ENCODE results near the gene FAM240A. TPM values are rescaled to one million over a fixed set of nuclear protein-coding genes. Genes with fewer than 3 reads are reported as not detected.

FAM240A gene
- total RNA-seq, 1 donor from 2014 or later: not detected

DNA sequence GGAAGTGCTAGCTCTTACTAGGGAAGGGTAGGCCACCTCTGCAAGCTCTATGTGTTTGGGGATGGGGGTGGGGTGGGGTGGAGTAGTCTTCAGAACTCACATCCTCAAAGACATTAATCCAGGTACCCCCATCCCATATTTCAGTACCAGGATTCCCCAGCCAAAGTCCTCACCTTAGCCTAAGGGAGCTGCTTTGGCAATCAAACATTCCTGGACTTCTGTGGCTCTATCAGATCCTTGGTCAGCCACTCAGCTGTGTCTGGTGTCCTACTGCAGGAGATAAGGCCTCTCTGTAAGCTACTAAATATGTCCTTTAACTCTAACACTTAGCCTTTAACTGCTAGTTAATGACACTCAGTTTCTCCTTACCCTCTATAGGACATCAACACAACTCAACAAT lies 26.9 kb downstream of the FAM240A start:
- peaks cover 14% of the 10 kb centered on the region for H3K9me3 Mint-ChIP-seq (ENCODE audit: low read depth)
- H3K27me3 Mint-ChIP-seq: peaks cover 7% of the 10 kb centered on the region

DNA sequence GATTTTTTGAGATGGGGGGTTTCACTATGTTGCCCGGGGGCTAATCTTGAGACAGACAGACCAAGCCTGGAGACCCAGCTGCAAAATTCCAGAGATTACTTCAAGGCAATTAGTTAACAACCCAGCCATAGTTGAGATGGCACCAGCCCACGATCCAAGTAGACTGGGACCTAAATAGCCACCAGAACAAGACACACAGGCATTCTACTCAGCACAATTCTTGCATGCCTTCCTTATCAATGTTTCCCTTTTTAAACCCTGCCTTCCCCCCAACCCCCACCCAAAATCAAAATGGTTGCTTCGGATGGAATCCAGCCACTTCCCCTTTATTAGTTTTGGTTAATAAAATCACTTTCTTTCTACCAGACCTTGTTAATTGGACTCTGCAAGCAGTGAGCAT lies 28.6 kb downstream of the FAM240A start:
- H3K9me3 Mint-ChIP-seq (ENCODE audit: low read depth): peaks cover 14% of the 10 kb centered on the region
- TF ChIP-seq, protein P1, sequence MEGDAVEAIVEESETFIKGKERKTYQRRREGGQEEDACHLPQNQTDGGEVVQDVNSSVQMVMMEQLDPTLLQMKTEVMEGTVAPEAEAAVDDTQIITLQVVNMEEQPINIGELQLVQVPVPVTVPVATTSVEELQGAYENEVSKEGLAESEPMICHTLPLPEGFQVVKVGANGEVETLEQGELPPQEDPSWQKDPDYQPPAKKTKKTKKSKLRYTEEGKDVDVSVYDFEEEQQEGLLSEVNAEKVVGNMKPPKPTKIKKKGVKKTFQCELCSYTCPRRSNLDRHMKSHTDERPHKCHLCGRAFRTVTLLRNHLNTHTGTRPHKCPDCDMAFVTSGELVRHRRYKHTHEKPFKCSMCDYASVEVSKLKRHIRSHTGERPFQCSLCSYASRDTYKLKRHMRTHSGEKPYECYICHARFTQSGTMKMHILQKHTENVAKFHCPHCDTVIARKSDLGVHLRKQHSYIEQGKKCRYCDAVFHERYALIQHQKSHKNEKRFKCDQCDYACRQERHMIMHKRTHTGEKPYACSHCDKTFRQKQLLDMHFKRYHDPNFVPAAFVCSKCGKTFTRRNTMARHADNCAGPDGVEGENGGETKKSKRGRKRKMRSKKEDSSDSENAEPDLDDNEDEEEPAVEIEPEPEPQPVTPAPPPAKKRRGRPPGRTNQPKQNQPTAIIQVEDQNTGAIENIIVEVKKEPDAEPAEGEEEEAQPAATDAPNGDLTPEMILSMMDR (IDR thresholded peaks at IDR 0.05; ENCODE audit: unreplicated experiment): no peak
- H3K4me3 Mint-ChIP-seq (ENCODE audit: low read depth): no peak overlapping the region
- H3K36me3 Mint-ChIP-seq (ENCODE audit: insufficient read depth): no peaks in the 10 kb centered on the region
- H3K27ac Mint-ChIP-seq: no peak overlapping the region
- no peaks in the 10 kb centered on the region for H3K4me1 Mint-ChIP-seq (ENCODE audit: low read depth)
- H3K27me3 Mint-ChIP-seq: peaks cover 4% of the 10 kb centered on the region
- DNase-seq (ENCODE audit: low spot score, unreplicated experiment): no peak

More for the DNA sequence above, 26.9 kb downstream of the FAM240A start:
- Mint-ChIP-seq H3K4me3 (ENCODE audit: low read depth) (no peak overlapping the region), H3K4me1 (ENCODE audit: low read depth) (no peaks in the 10 kb centered on the region), H3K36me3 (ENCODE audit: insufficient read depth) (no peaks in the 10 kb centered on the region), H3K27ac (no peak overlapping the region)
- DNase-seq (ENCODE audit: low spot score, unreplicated experiment): no peak
- TF ChIP-seq, protein P1 (IDR thresholded peaks at IDR 0.05; ENCODE audit: unreplicated experiment): no peak

DNA sequence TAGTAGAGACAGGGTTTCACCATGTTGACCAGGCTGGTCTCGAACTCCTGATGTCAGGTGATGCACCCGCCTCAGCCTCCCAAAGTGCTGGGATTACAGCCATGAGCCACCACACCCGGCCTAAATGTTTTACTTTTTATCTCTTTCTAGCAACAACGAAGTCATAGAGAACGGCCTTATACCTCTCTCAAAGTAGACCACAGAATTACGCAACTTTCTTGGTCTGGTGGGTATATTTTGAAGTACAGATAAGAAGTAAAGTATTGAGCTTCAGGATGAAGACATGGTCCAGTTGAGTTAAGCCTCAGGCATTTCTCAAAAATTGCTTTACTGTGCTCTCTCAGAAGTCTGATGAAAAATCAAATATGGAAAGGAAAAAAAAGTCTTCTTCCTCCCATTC lies 30.6 kb downstream of the FAM240A start:
- DNase-seq (ENCODE audit: low spot score, unreplicated experiment): no peak
- Mint-ChIP-seq H3K27me3 (peaks cover 7% of the 10 kb centered on the region), H3K4me1 (ENCODE audit: low read depth) (no peaks in the 10 kb centered on the region), H3K4me3 (ENCODE audit: low read depth) (no peak overlapping the region), H3K9me3 (ENCODE audit: low read depth) (peaks cover 14% of the 10 kb centered on the region), H3K36me3 (ENCODE audit: insufficient read depth) (no peaks in the 10 kb centered on the region), H3K27ac (no peak overlapping the region)
- TF ChIP-seq, protein P1 (IDR thresholded peaks at IDR 0.05; ENCODE audit: unreplicated experiment): no peak

DNA sequence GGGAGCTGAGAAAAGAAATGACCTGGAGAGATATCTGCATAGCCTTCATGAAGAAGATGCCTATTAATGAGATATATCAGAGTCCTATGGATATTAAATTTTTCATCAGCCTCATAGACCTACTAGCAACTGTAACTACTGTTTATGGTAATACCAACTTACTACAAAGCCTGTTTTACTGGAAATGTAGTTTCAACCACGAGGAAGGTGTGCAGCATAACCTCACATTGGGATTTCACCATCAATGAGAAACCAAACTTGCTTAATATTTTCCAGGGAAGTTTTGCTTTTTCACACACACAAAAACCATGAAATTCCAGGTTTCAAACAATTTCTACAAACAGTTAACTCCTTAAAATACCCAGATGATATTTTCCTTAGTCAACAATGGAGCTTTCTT lies 31.4 kb downstream of the FAM240A start:
- Mint-ChIP-seq H3K27me3 (peaks cover 7% of the 10 kb centered on the region), H3K36me3 (ENCODE audit: insufficient read depth) (no peaks in the 10 kb centered on the region), H3K4me1 (ENCODE audit: low read depth) (no peaks in the 10 kb centered on the region), H3K9me3 (ENCODE audit: low read depth) (peaks cover 16% of the 10 kb centered on the region), H3K4me3 (ENCODE audit: low read depth) (no peak overlapping the region), H3K27ac (no peak overlapping the region)
- no peak for DNase-seq (ENCODE audit: low spot score, unreplicated experiment)
- TF ChIP-seq, protein P1 (IDR thresholded peaks at IDR 0.05; ENCODE audit: unreplicated experiment): no peak

DNA sequence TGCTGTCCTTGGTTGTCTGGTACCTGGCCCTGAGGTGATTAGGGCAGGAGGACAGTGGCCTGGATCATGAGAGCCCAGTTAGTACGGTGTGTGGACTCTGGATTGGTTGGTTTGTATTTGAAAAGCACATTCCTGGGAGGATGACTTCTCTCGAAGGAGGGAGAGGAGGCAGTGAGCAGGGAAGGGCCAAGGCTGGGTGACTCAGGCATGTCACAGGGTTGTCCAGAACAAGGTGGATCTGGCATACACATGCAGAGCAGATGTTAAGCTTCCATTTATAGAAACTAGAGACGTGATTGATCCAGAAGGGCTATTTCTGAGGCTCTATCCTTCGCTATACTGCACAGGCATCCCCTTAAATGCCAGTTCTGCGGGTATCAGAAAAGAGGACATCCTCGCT lies 34.4 kb downstream of the FAM240A start:
- Mint-ChIP-seq H3K9me3 (ENCODE audit: low read depth) (peaks cover 9% of the 10 kb centered on the region), H3K36me3 (ENCODE audit: insufficient read depth) (no peaks in the 10 kb centered on the region), H3K27ac (no peak overlapping the region), H3K4me1 (ENCODE audit: low read depth) (no peaks in the 10 kb centered on the region), H3K27me3 (peaks cover 7% of the 10 kb centered on the region), H3K4me3 (ENCODE audit: low read depth) (no peak overlapping the region)
- DNase-seq (ENCODE audit: low spot score, unreplicated experiment): no peak
- TF ChIP-seq, protein P1 (IDR thresholded peaks at IDR 0.05; ENCODE audit: unreplicated experiment): no peak
